NT2/D1 (cell line): Measurements from ENCODE around the gene CLIP4.

Source experiments
- SUZ12 ChIP-seq: IDR thresholded peaks from 2 replicates; pipeline ENCODE4 v1.6.1; 2011; ENCODE audit not compliant: insufficient read length, insufficient read depth; ENCODE audit errors: extremely low read depth
- YY1 ChIP-seq: IDR thresholded peaks from 2 replicates; pipeline ENCODE4 v1.6.1; 2011; ENCODE audit not compliant: insufficient read length, insufficient read depth
- ZNF274 ChIP-seq: IDR thresholded peaks from 2 replicates; pipeline ENCODE4 v1.6.1; 2011; ENCODE audit warnings: mild to moderate bottlenecking, low read depth, low read length

DNA sequence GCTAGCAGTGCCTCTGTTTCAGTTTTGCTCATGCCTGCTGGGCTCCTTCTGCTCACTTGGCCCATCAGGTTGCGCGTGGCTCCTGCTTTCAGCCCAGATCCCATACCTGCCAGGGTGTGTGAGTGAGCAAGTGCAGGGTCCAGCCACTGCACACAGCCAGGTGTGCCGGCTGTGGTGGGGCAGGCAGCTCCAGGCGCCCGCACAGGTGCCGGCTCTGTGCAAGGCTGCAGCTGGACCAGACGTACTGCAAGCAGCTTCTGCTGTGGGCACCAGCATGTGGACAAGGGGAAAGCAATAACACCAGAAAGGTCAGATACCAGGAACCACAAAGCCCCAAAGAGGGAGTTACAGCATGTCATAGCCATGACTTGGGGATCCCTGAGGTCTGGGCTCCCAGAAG, 35.3 kb upstream of the CLIP4 start:
- TF ChIP-seq YY1 = no peak
- no peak for TF ChIP-seq SUZ12
- no peak for TF ChIP-seq ZNF274
